Measurements from ENCODE around the gene LAX1.
"Not testable (repeated sequence)": the region's sequence is repeated elsewhere in the genome, so short reads cannot be mapped to it uniquely, and the experiment has no call there.

LAX1 gene

GRCh38 chr1:203751051-203751450, 13.9 kb upstream of the LAX1 start:
- H3K36me3 ChIP-seq (ENCODE audit: control insufficient read depth, insufficient read depth, low read length): no peaks in the 10 kb centered on the region
- no peaks in the 10 kb centered on the region for H3K9me3 ChIP-seq (ENCODE audit: control insufficient read depth, insufficient read depth, low read length)
- no peak overlapping the region for H3K4me3 ChIP-seq (ENCODE audit: low read depth, low read length)
- H3K27me3 ChIP-seq (ENCODE audit: control insufficient read depth, insufficient read depth, low read length): no peaks in the 10 kb centered on the region
- peaks cover 2% of the 10 kb centered on the region for H3K4me1 ChIP-seq (ENCODE audit: control insufficient read depth, insufficient read depth, low read length)
- H3K9ac ChIP-seq (ENCODE audit: low read depth, low read length): no peak overlapping the region

GRCh38 chr1:203751618-203752361, 13.2 kb upstream of the LAX1 start:
- H3K4me3 ChIP-seq (ENCODE audit: low read depth, low read length); H3K27me3 ChIP-seq (ENCODE audit: control insufficient read depth, insufficient read depth, low read length); H3K4me1 ChIP-seq (ENCODE audit: control insufficient read depth, insufficient read depth, low read length); H3K36me3 ChIP-seq (ENCODE audit: control insufficient read depth, insufficient read depth, low read length); H3K9me3 ChIP-seq (ENCODE audit: control insufficient read depth, insufficient read depth, low read length); H3K9ac ChIP-seq (ENCODE audit: low read depth, low read length): not testable (repeated sequence)

GRCh38 chr1:203754455-203754864, 10.5 kb upstream of the LAX1 start:
- Histone ChIP-seq H3K9me3 (ENCODE audit: control insufficient read depth, insufficient read depth, low read length) (no peaks in the 10 kb centered on the region), H3K4me3 (ENCODE audit: low read depth, low read length) (no peak overlapping the region), H3K4me1 (ENCODE audit: control insufficient read depth, insufficient read depth, low read length) (peaks cover 2% of the 10 kb centered on the region), H3K27me3 (ENCODE audit: control insufficient read depth, insufficient read depth, low read length) (no peaks in the 10 kb centered on the region), H3K36me3 (ENCODE audit: control insufficient read depth, insufficient read depth, low read length) (no peaks in the 10 kb centered on the region), H3K9ac (ENCODE audit: low read depth, low read length) (no peak overlapping the region)

GRCh38 chr1:203756036-203756435, 8.9 kb upstream of the LAX1 start:
- H3K9ac ChIP-seq (ENCODE audit: low read depth, low read length): no peak overlapping the region
- no peaks in the 10 kb centered on the region for H3K36me3 ChIP-seq (ENCODE audit: control insufficient read depth, insufficient read depth, low read length)
- H3K4me3 ChIP-seq (ENCODE audit: low read depth, low read length): no peak overlapping the region
- H3K9me3 ChIP-seq (ENCODE audit: control insufficient read depth, insufficient read depth, low read length): no peaks in the 10 kb centered on the region
- no peaks in the 10 kb centered on the region for H3K27me3 ChIP-seq (ENCODE audit: control insufficient read depth, insufficient read depth, low read length)
- H3K4me1 ChIP-seq (ENCODE audit: control insufficient read depth, insufficient read depth, low read length): peaks cover 2% of the 10 kb centered on the region

- not testable (repeated sequence) for H3K27me3 ChIP-seq (ENCODE audit: control insufficient read depth, insufficient read depth, low read length)
Measured at GRCh38 chr1:203758749-203759148, 6.2 kb upstream of the LAX1 start.

GRCh38 chr1:203760506-203760905, 4.5 kb upstream of the LAX1 start:
- no peaks in the 10 kb centered on the region for H3K4me1 ChIP-seq (ENCODE audit: control insufficient read depth, insufficient read depth, low read length)
- H3K4me3 ChIP-seq (ENCODE audit: low read depth, low read length): no peak overlapping the region
- H3K36me3 ChIP-seq (ENCODE audit: control insufficient read depth, insufficient read depth, low read length): no peaks in the 10 kb centered on the region
- H3K27me3 ChIP-seq (ENCODE audit: control insufficient read depth, insufficient read depth, low read length): no peaks in the 10 kb centered on the region
- H3K9me3 ChIP-seq (ENCODE audit: control insufficient read depth, insufficient read depth, low read length): no peaks in the 10 kb centered on the region
- no peak overlapping the region for H3K9ac ChIP-seq (ENCODE audit: low read depth, low read length)

More at GRCh38 chr1:203758749-203759148, 6.2 kb upstream of the LAX1 start:
- not testable (repeated sequence) for H3K36me3 ChIP-seq (ENCODE audit: control insufficient read depth, insufficient read depth, low read length); H3K4me3 ChIP-seq (ENCODE audit: low read depth, low read length); H3K4me1 ChIP-seq (ENCODE audit: control insufficient read depth, insufficient read depth, low read length); H3K9ac ChIP-seq (ENCODE audit: low read depth, low read length); H3K9me3 ChIP-seq (ENCODE audit: control insufficient read depth, insufficient read depth, low read length)

GRCh38 chr1:203761958-203762357, 3.0 kb upstream of the LAX1 start:
- H3K36me3 ChIP-seq (ENCODE audit: control insufficient read depth, insufficient read depth, low read length); H3K9ac ChIP-seq (ENCODE audit: low read depth, low read length); H3K27me3 ChIP-seq (ENCODE audit: control insufficient read depth, insufficient read depth, low read length); H3K4me3 ChIP-seq (ENCODE audit: low read depth, low read length); H3K9me3 ChIP-seq (ENCODE audit: control insufficient read depth, insufficient read depth, low read length); H3K4me1 ChIP-seq (ENCODE audit: control insufficient read depth, insufficient read depth, low read length): not testable (repeated sequence)

GRCh38 chr1:203763505-203763904, 1.5 kb upstream of the LAX1 start:
- no peaks in the 10 kb centered on the region for H3K27me3 ChIP-seq (ENCODE audit: control insufficient read depth, insufficient read depth, low read length)
- no peak overlapping the region for H3K9ac ChIP-seq (ENCODE audit: low read depth, low read length)
- H3K4me1 ChIP-seq (ENCODE audit: control insufficient read depth, insufficient read depth, low read length): no peaks in the 10 kb centered on the region
- no peaks in the 10 kb centered on the region for H3K9me3 ChIP-seq (ENCODE audit: control insufficient read depth, insufficient read depth, low read length)
- H3K4me3 ChIP-seq (ENCODE audit: low read depth, low read length): no peak overlapping the region
- H3K36me3 ChIP-seq (ENCODE audit: control insufficient read depth, insufficient read depth, low read length): no peaks in the 10 kb centered on the region

- H3K4me1 ChIP-seq (ENCODE audit: control insufficient read depth, insufficient read depth, low read length): no peaks in the 10 kb centered on the region
- no peaks in the 10 kb centered on the region for H3K9me3 ChIP-seq (ENCODE audit: control insufficient read depth, insufficient read depth, low read length)
- no peaks in the 10 kb centered on the region for H3K27me3 ChIP-seq (ENCODE audit: control insufficient read depth, insufficient read depth, low read length)
- H3K9ac ChIP-seq (ENCODE audit: low read depth, low read length): no peak overlapping the region
- no peaks in the 10 kb centered on the region for H3K36me3 ChIP-seq (ENCODE audit: control insufficient read depth, insufficient read depth, low read length)
- H3K4me3 ChIP-seq (ENCODE audit: low read depth, low read length): no peak overlapping the region
Measured at GRCh38 chr1:203764105-203765028, 616 bp upstream of the LAX1 start.

- Histone ChIP-seq H3K36me3 (ENCODE audit: control insufficient read depth, insufficient read depth, low read length) (no peaks in the 10 kb centered on the region), H3K4me1 (ENCODE audit: control insufficient read depth, insufficient read depth, low read length) (no peaks in the 10 kb centered on the region), H3K27me3 (ENCODE audit: control insufficient read depth, insufficient read depth, low read length) (no peaks in the 10 kb centered on the region), H3K9me3 (ENCODE audit: control insufficient read depth, insufficient read depth, low read length) (no peaks in the 10 kb centered on the region), H3K9ac (ENCODE audit: low read depth, low read length) (no peak overlapping the region), H3K4me3 (ENCODE audit: low read depth, low read length) (no peak overlapping the region)
Measured at GRCh38 chr1:203768256-203768655, 3.3 kb downstream of the LAX1 start.

- no peaks in the 10 kb centered on the region for H3K27me3 ChIP-seq (ENCODE audit: control insufficient read depth, insufficient read depth, low read length)
- H3K36me3 ChIP-seq (ENCODE audit: control insufficient read depth, insufficient read depth, low read length): no peaks in the 10 kb centered on the region
- H3K4me1 ChIP-seq (ENCODE audit: control insufficient read depth, insufficient read depth, low read length): no peaks in the 10 kb centered on the region
- no peak overlapping the region for H3K9ac ChIP-seq (ENCODE audit: low read depth, low read length)
- H3K9me3 ChIP-seq (ENCODE audit: control insufficient read depth, insufficient read depth, low read length): no peaks in the 10 kb centered on the region
- H3K4me3 ChIP-seq (ENCODE audit: low read depth, low read length): no peak overlapping the region
Measured at GRCh38 chr1:203769505-203770343, 4.7 kb downstream of the LAX1 start.

All from iPS-15b (cell line).